T-helper 17 cell (primary cell): ENCODE results near the gene PAX9. TPM values are rescaled to one million over a fixed set of nuclear protein-coding genes. Genes with fewer than 3 reads are reported as not detected.
"Not testable (repeated sequence)": the region's sequence is repeated elsewhere in the genome, so short reads cannot be mapped to it uniquely, and the experiment has no call there.

Experiments used
- ATAC-seq: fragments of 150-1000 bp; cut with Tn5 transposase; 2 replicates; pipeline ENCODE4 v1.10.0; 2021; ENCODE audit warnings: mild to moderate bottlenecking, moderate library complexity
- DNase-seq, 3 donors: peaks; one replicate each; pipeline versions ENCODE4 v3.0.0 to v3.0.0-alpha.2; 2020 to 2021
- H3K9me3 ChIP-seq: one replicate; pipeline ENCODE4 v1.7.0; 2013; ENCODE audit warnings: low read length, mild to moderate bottlenecking; ENCODE audit not compliant: control insufficient read depth, poor library complexity, severe bottlenecking
- H3K27ac Mint-ChIP-seq: one replicate; pipeline ENCODE4 v1.8.0; 2022; ENCODE audit warnings: mild to moderate bottlenecking, moderate library complexity, mixed read lengths
- H3K27me3 Mint-ChIP-seq: one replicate; pipeline ENCODE4 v1.8.0; 2022; ENCODE audit warnings: mixed read lengths
- H3K36me3 Mint-ChIP-seq: one replicate; pipeline ENCODE4 v1.8.0; 2022; ENCODE audit warnings: low read depth, mixed read lengths
- H3K4me1 Mint-ChIP-seq: one replicate; pipeline ENCODE4 v1.8.0; 2022; ENCODE audit warnings: mild to moderate bottlenecking, mixed read lengths
- H3K4me3 Mint-ChIP-seq: one replicate; pipeline ENCODE4 v1.8.0; 2022; ENCODE audit warnings: mild to moderate bottlenecking, moderate library complexity, mixed read lengths
- total RNA-seq, 4 donors: library from RNA in 2 of 4; stranded (reverse) in 2 of 4; gene quantifications; one replicate each; pipeline ENCODE4 v1.2.3 and lab custom pipeline; 2022 to 2026

PAX9 gene
- total RNA-seq, 2 donors from 2014 or later, result 0.35 TPM; not detected in 1

DNA sequence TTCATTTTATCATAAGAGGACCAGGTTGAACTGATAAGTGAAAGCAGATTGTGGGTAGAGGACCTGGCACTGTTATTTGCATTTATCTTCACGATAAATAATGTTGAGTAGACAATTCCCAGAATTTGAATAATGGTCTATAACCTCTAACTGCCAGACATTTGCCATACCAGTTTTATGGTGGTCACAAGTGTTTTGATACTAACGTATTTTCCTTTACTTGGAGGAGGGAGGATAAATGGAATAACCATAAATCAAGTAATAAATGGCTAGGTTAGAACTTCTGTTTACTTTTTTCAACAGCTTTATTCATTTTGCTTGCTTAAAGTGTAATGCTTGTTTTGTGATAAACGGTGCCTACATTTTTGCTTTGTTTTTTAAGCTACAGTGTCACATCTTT, 9.5 kb downstream of the PAX9 start:
- ATAC-seq (no peak), DNase-seq (no peak)
- no peak overlapping the region for H3K27ac Mint-ChIP-seq
- H3K27me3 Mint-ChIP-seq, result peaks cover 23% of the 10 kb centered on the region
- H3K4me3 Mint-ChIP-seq, result no peak overlapping the region
- H3K4me1 Mint-ChIP-seq, result no peaks in the 10 kb centered on the region
- peaks cover 4% of the 10 kb centered on the region for H3K36me3 Mint-ChIP-seq
- no peaks in the 10 kb centered on the region for H3K9me3 ChIP-seq

DNA sequence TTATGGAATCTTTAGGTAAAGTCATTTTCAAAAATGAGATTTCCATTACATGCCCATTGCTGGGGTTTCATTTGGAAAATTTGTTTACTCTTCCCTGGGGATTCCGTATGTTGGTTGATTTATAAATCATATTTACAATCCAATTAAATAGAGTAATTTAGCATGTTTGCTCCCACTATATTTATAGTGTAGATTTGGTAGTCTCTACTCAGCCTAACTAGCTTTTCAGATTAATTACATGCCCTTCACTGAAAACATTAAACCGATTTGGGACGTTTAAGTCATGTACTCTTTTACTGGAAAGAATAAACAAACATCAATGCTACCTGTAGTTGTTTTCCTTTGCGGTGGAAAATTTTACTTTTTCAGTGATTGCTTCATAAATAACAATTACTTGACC, 10.4 kb downstream of the PAX9 start:
- H3K4me1 Mint-ChIP-seq, result no peaks in the 10 kb centered on the region
- H3K27me3 Mint-ChIP-seq, result peaks cover 22% of the 10 kb centered on the region

DNA sequence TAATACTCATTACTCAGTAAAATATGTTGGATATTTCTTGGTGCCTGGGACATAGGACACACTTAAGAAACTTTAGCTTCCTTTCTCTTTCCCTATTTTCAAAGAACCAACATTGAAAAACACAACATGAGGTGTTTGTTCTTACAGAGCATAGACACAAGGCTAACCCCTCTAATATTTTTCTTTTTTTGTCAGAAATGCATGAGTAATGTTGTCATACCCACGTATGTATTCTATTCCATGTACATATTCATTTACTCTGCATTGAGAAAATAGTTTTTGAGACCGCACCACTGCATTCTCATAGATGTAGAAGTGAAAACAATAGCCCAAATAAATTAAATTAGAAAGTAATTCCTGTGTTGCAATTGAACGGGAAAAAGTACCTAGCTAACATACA, 13.0 kb downstream of the PAX9 start:
- ATAC-seq (no peak), DNase-seq (no peak)
- Mint-ChIP-seq H3K27me3 (peaks cover 19% of the 10 kb centered on the region), H3K27ac (no peak overlapping the region), H3K36me3 (peaks cover 2% of the 10 kb centered on the region), H3K4me3 (no peak overlapping the region), H3K4me1 (no peaks in the 10 kb centered on the region)
- H3K9me3 ChIP-seq, result no peaks in the 10 kb centered on the region

More for the DNA sequence above, 10.4 kb downstream of the PAX9 start:
- H3K9me3 ChIP-seq, result no peaks in the 10 kb centered on the region
- H3K4me3 Mint-ChIP-seq, result no peak overlapping the region
- peaks cover 4% of the 10 kb centered on the region for H3K36me3 Mint-ChIP-seq
- DNase-seq, result no peak
- ATAC-seq, result no peak
- H3K27ac Mint-ChIP-seq, result no peak overlapping the region

DNA sequence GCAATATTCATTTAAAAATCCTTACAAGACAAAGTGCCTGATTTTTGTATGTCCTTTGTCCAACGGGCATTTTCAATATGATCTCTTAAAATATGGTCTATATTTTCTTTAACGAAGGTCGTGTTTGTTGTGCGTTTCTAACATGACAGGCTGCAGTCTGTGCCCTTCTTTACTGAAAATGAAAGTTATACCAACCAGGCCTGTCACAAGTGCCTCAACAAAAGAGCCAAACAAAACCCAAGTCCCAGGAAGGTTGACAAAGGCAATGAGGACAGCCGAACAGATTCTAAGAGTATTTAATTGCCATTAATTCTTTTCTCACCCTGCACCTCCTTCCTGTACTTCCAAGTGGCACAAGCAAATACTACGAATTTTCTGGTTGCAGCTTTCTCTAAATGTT, 13.9 kb downstream of the PAX9 start:
- no peak for ATAC-seq
- Mint-ChIP-seq H3K36me3 (peaks cover 2% of the 10 kb centered on the region), H3K27ac (no peak overlapping the region), H3K4me1 (no peaks in the 10 kb centered on the region), H3K27me3 (peaks cover 19% of the 10 kb centered on the region), H3K4me3 (no peak overlapping the region)
- DNase-seq, result no peak
- H3K9me3 ChIP-seq, result no peaks in the 10 kb centered on the region

DNA sequence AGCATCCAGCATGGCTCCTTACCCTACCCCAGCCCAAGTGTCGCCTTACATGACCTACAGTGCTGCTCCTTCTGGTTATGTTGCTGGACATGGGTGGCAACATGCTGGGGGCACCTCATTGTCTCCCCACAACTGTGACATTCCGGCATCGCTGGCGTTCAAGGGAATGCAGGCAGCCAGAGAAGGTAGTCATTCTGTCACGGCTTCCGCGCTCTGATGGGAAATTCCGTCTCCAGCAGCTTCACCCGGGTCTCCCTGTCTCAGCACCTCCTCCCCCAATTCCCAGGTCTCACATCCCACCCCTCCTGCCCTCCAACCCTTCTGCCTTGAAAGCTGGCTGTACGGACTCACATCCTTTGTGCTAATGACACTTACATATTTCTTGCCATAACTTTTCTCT, 14.6 kb downstream of the PAX9 start:
- Mint-ChIP-seq H3K27me3 (peaks cover 16% of the 10 kb centered on the region), H3K27ac (no peak overlapping the region), H3K4me1 (no peaks in the 10 kb centered on the region), H3K4me3 (no peak overlapping the region), H3K36me3 (peaks cover 2% of the 10 kb centered on the region)
- DNase-seq, result no peak
- ATAC-seq, result no peak
- H3K9me3 ChIP-seq, result no peaks in the 10 kb centered on the region

DNA sequence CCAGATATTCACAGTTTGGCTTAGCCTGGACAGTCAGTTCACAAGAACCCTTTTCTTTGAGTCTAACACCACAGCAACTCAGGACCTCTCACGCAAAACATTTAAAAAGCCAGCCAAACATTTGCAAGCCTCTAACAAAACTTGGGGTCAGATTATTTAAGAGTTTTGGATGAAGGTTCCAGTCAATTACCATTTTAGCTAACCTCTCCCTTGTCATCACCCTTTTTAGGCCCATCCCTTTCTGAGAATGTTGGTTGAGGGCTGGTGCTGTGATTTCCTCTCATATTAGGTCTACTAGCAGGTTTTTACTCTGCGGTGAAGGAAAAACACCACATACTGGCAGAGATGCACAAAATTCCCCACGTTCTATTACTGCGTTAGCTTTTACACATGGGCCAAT, 20.7 kb downstream of the PAX9 start:
- no peaks in the 10 kb centered on the region for H3K9me3 ChIP-seq
- DNase-seq (no peak), ATAC-seq (no peak)
- Mint-ChIP-seq H3K4me3 (no peak overlapping the region), H3K36me3 (peaks cover 2% of the 10 kb centered on the region), H3K27ac (no peak overlapping the region), H3K27me3 (peaks cover 12% of the 10 kb centered on the region), H3K4me1 (no peaks in the 10 kb centered on the region)

DNA sequence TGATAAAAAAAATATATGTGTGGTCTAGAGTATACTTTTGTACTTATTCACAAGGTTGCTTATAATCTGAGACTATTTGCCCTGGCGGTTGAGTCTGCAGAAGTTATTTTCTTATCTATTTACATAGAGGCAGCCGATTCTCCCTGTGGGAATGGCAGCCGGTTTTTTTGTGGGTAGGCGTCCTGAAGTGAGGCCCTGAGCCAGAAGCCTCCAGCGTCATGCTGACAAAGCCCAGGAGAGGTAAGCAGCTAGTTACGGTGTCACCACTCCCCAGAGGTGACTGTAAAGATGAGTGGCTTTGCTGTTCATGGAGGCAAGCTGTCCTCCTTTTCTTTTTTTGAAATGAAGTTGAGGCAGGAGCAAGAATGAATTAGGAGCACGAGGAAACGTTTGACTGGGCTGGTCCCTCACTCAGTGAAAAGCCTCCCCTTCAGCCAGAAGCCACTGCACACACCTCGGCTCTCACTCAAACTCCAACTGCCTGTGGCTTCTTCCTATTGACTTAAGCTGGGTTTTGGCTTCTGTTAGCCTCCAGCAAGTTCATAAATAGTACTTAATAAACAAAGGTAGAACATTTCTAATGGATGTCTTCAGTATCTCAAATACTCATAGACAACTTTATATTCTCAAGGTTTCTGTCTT, 21.5 kb downstream of the PAX9 start:
- no peak for ATAC-seq

DNA sequence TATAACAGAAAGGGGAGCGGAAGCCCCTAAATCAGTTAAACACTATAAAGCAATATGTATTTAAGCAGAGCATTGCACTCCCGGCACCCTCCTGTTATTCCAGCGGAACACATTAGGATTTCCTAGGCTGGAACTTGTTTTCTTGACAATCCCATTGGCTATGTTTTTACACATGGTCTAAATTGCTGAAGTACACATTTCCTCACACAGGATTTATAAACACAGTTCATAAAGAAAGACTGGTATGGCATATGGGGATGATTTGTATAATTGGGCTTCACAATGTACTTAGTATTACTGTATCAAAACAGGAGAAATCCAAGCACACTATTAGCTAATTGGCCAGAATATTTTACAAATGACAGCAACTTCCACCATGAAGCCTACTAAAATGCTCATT, 23.3 kb downstream of the PAX9 start:
- no peak overlapping the region for H3K4me3 Mint-ChIP-seq
- DNase-seq (no peak), ATAC-seq (no peak)
- no peaks in the 10 kb centered on the region for H3K9me3 ChIP-seq
- no peaks in the 10 kb centered on the region for H3K4me1 Mint-ChIP-seq
- H3K36me3 Mint-ChIP-seq, result peaks cover 2% of the 10 kb centered on the region
- no peak overlapping the region for H3K27ac Mint-ChIP-seq
- peaks cover 5% of the 10 kb centered on the region for H3K27me3 Mint-ChIP-seq

More for the DNA sequence above, 21.5 kb downstream of the PAX9 start:
- H3K4me1 Mint-ChIP-seq, result no peaks in the 10 kb centered on the region
- peaks cover 6% of the 10 kb centered on the region for H3K27me3 Mint-ChIP-seq
- no peak overlapping the region for H3K27ac Mint-ChIP-seq
- no peak for DNase-seq
- peaks cover 2% of the 10 kb centered on the region for H3K36me3 Mint-ChIP-seq
- no peaks in the 10 kb centered on the region for H3K9me3 ChIP-seq
- H3K4me3 Mint-ChIP-seq, result no peak overlapping the region

DNA sequence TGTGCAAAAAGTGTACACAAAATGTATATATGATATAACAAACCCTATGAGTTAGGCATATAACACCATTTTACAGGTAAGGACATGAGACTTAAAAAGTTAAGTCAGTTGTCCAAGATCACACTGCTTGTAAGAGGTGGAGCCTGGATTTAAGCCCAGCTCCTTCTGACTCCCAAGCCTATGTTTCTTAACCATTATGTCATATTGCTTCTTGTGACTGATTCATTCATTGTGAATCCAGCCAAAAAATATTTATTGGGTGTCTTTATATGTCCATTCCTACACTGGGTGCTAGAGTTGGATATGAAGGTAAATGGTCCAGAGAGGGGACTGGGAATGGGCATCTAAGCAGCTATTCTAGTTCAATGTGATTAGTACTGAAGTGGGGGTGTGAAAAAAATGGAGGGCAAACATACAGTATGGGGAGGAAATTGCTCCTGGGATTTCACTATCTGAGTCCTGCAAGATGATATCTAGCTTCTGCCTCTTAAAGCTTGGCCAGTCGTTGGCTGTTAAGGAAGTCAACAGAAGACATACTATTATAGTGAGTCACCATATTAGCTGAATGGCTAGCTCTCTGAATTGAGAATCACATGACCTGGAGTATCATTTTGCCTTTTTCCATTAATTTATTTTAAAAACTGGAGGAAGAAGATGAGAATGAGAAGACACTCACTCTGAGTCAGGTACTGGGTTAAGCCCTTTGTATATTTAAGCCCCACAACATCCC, 28.8 kb downstream of the PAX9 start:
- H3K4me3 Mint-ChIP-seq, result no peak overlapping the region
- DNase-seq, result no peak
- no peak for ATAC-seq
- no peaks in the 10 kb centered on the region for H3K27me3 Mint-ChIP-seq
- no peaks in the 10 kb centered on the region for H3K4me1 Mint-ChIP-seq
- no peak overlapping the region for H3K27ac Mint-ChIP-seq
- no peaks in the 10 kb centered on the region for H3K36me3 Mint-ChIP-seq
- no peaks in the 10 kb centered on the region for H3K9me3 ChIP-seq

DNA sequence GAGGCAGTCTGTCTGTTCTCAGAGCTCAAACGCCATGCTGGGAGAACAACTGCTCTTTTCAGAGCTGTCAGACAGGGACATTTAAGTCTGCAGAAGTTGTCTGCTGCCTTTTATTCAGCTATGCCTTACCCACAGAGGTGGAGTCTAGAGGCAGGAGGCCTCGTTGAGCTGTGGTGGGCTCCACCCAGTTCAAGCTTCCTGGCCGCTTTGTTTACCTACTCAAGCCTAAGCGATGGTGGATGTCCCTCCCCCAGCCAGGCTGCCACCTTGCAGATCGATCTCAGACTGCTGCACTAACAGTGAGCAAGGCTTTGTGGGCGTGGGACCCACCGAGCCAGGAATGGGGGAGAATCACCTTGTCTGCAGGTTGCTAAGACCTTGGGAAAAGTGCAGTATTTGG, 37.8 kb downstream of the PAX9 start:
- not testable (repeated sequence) for DNase-seq, H3K9me3 ChIP-seq, H3K27me3 Mint-ChIP-seq, H3K36me3 Mint-ChIP-seq, H3K4me3 Mint-ChIP-seq, H3K4me1 Mint-ChIP-seq, ATAC-seq, H3K27ac Mint-ChIP-seq

DNA sequence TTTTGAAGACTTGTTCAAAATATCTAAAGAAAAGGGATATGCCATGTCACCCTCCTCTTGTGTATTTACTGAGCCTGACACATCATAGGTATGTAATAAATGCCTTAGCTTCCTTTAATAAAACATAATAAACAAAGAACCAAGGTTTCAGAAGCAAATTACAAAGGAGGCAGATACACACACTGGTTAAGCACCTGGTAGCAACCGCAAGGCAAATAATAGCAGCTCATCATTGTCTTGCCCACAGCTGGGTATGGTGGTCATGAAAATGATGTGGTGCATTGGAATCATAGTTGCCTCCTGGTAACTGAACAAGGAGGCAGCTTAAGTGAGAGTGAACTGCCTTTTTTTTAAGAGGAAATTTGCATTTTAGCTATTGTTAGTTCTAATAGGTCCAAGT, 39.0 kb downstream of the PAX9 start:
- H3K36me3 Mint-ChIP-seq, result no peaks in the 10 kb centered on the region
- DNase-seq, result no peak
- ATAC-seq, result no peak
- H3K4me1 Mint-ChIP-seq, result no peaks in the 10 kb centered on the region
- no peak overlapping the region for H3K27ac Mint-ChIP-seq
- no peak overlapping the region for H3K4me3 Mint-ChIP-seq
- no peaks in the 10 kb centered on the region for H3K9me3 ChIP-seq
- no peaks in the 10 kb centered on the region for H3K27me3 Mint-ChIP-seq

DNA sequence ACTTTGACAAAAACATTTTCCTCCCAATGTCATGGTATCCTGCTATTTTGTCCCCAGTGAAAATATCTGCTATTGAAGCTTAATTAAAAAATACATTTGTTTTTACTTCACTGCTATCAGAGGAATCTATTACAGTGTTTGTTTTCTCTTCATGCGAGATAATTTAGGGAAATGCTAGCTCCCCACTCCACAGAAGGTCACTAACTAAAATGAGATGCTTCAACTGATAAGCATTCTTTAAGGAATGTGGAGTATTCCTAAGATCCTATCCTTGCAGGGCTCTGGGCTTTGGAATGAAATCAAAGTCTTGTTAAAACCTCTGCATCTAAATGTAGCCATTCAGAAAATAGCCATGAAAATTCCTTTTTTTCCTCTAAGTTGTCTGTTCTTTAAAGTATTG, 39.5 kb downstream of the PAX9 start:
- H3K9me3 ChIP-seq, result no peaks in the 10 kb centered on the region
- Mint-ChIP-seq H3K4me3 (no peak overlapping the region), H3K4me1 (no peaks in the 10 kb centered on the region), H3K36me3 (no peaks in the 10 kb centered on the region), H3K27me3 (no peaks in the 10 kb centered on the region), H3K27ac (no peak overlapping the region)
- no peak for DNase-seq
- no peak for ATAC-seq

DNA sequence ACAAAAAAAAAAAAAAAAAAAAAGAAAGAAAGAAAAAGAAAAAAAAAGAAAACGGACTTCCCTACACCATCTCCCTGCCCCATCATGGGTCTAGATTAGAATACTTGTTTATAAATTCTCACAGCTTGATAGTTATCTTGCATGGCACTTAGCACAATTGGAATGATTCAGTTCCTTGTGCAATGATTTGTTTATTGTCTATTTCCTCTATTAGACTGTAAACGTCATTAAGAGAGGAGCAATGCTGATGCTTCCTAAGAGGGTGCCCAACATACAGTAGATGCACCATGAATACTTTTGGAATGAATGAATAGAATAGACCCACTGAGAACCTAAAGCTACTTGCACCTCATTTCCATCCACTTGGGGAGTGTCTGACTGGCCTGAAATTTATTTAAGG, 40.8 kb downstream of the PAX9 start:
- H3K36me3 Mint-ChIP-seq, result no peaks in the 10 kb centered on the region
- no peak overlapping the region for H3K27ac Mint-ChIP-seq
- H3K27me3 Mint-ChIP-seq, result no peaks in the 10 kb centered on the region
- no peak overlapping the region for H3K4me3 Mint-ChIP-seq
- no peaks in the 10 kb centered on the region for H3K4me1 Mint-ChIP-seq
- ATAC-seq, result no peak
- no peak for DNase-seq
- no peaks in the 10 kb centered on the region for H3K9me3 ChIP-seq

DNA sequence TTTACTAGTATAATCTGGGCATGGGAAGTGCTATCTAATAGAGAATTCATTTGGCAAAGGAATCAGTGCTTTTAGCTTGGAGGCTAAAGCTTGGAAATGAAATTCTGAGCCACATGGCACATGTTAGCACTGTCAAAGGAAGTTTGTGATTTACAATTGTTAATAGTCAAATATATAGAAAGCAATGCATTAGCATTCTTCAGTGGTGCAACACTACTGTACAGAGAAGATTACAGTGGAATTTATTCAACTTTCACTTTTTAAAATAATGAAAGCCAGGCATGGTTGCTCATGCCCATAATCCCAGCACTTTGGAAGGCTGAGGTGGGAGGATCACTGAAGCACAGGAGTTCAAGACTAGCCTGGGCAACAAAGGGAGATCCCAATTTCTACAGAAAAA, 45.9 kb downstream of the PAX9 start:
- Mint-ChIP-seq H3K4me1 (no peaks in the 10 kb centered on the region), H3K27ac (no peak overlapping the region), H3K36me3 (no peaks in the 10 kb centered on the region), H3K4me3 (no peak overlapping the region), H3K27me3 (no peaks in the 10 kb centered on the region)
- ATAC-seq (no peak), DNase-seq (no peak)
- no peaks in the 10 kb centered on the region for H3K9me3 ChIP-seq
